ENCODE data around the gene SH3GL3.
A peak's percentile ranks its signal among the peaks of the same experiment; 100 is the strongest.

SH3GL3 gene

GRCh38 chr15:83446904-83447709 lies at the start of gene SH3GL3:
Gene SH3GL3 (plus strand): TSS chr15:83447341. CDS start chr15:83447534, 193 bp downstream.
- DNase-seq, result peak; percentile 75
- in situ Hi-C loops (cut with HindIII; ENCODE audit: low pct_ligation_motif_present, low pct_unique_long_range_greater_than_20kb, low sequenced_read_pairs), result no loop called here

GRCh38 chr15:83398626-83399025 lies 48.5 kb upstream of the SH3GL3 start:
- in situ Hi-C loops (cut with HindIII; ENCODE audit: low pct_ligation_motif_present, low pct_unique_long_range_greater_than_20kb, low sequenced_read_pairs), result no loop called here

GRCh38 chr15:83404121-83404520 lies 43.0 kb upstream of the SH3GL3 start:
- DNase-seq, result no peak
- in situ Hi-C loops (cut with HindIII; ENCODE audit: low pct_ligation_motif_present, low pct_unique_long_range_greater_than_20kb, low sequenced_read_pairs), result no loop called here

More at GRCh38 chr15:83398626-83399025, 48.5 kb upstream of the SH3GL3 start:
- DNase-seq, result peak; percentile 7

- no peak for DNase-seq
- in situ Hi-C loops (cut with HindIII; ENCODE audit: low pct_ligation_motif_present, low pct_unique_long_range_greater_than_20kb, low sequenced_read_pairs), result no loop called here
Observed at GRCh38 chr15:83410532-83410931, 36.6 kb upstream of the SH3GL3 start.

- no peak for DNase-seq
- in situ Hi-C loops (cut with HindIII; ENCODE audit: low pct_ligation_motif_present, low pct_unique_long_range_greater_than_20kb, low sequenced_read_pairs), result no loop called here
Observed at GRCh38 chr15:83413054-83413719, 34.0 kb upstream of the SH3GL3 start.

GRCh38 chr15:83422081-83422480 lies 25.1 kb upstream of the SH3GL3 start:
- no peak for DNase-seq
- in situ Hi-C loops (cut with HindIII; ENCODE audit: low pct_ligation_motif_present, low pct_unique_long_range_greater_than_20kb, low sequenced_read_pairs), result no loop called here

- in situ Hi-C loops (cut with HindIII; ENCODE audit: low pct_ligation_motif_present, low pct_unique_long_range_greater_than_20kb, low sequenced_read_pairs), result no loop called here
- no peak for DNase-seq
Observed at GRCh38 chr15:83422541-83422940, 24.6 kb upstream of the SH3GL3 start.

- DNase-seq, result no peak
- in situ Hi-C loops (cut with HindIII; ENCODE audit: low pct_ligation_motif_present, low pct_unique_long_range_greater_than_20kb, low sequenced_read_pairs), result no loop called here
Observed at GRCh38 chr15:83424101-83424500, 23.0 kb upstream of the SH3GL3 start.

- in situ Hi-C loops (cut with HindIII; ENCODE audit: low pct_ligation_motif_present, low pct_unique_long_range_greater_than_20kb, low sequenced_read_pairs), result no loop called here
- DNase-seq, result no peak
Observed at GRCh38 chr15:83430441-83430840, 16.7 kb upstream of the SH3GL3 start.

- in situ Hi-C loops (cut with HindIII; ENCODE audit: low pct_ligation_motif_present, low pct_unique_long_range_greater_than_20kb, low sequenced_read_pairs), result no loop called here
- no peak for DNase-seq
Observed at GRCh38 chr15:83431521-83431920, 15.6 kb upstream of the SH3GL3 start.

GRCh38 chr15:83435202-83435601 lies 11.9 kb upstream of the SH3GL3 start:
- in situ Hi-C loops (cut with HindIII; ENCODE audit: low pct_ligation_motif_present, low pct_unique_long_range_greater_than_20kb, low sequenced_read_pairs), result no loop called here
- DNase-seq, result no peak

GRCh38 chr15:83435782-83436181 lies 11.4 kb upstream of the SH3GL3 start:
- in situ Hi-C loops (cut with HindIII; ENCODE audit: low pct_ligation_motif_present, low pct_unique_long_range_greater_than_20kb, low sequenced_read_pairs), result no loop called here
- DNase-seq, result no peak

GRCh38 chr15:83436513-83437158 lies 10.5 kb upstream of the SH3GL3 start:
- in situ Hi-C loops (cut with HindIII; ENCODE audit: low pct_ligation_motif_present, low pct_unique_long_range_greater_than_20kb, low sequenced_read_pairs), result no loop called here

GRCh38 chr15:83443076-83443847 lies 3.9 kb upstream of the SH3GL3 start:
- no peak for DNase-seq
- in situ Hi-C loops (cut with HindIII; ENCODE audit: low pct_ligation_motif_present, low pct_unique_long_range_greater_than_20kb, low sequenced_read_pairs), result no loop called here

More at GRCh38 chr15:83436513-83437158, 10.5 kb upstream of the SH3GL3 start:
- peak; percentile 62 for DNase-seq

- in situ Hi-C loops (cut with HindIII; ENCODE audit: low pct_ligation_motif_present, low pct_unique_long_range_greater_than_20kb, low sequenced_read_pairs), result no loop called here
- DNase-seq, result no peak
Observed at GRCh38 chr15:83444936-83445335, 2.2 kb upstream of the SH3GL3 start.

- in situ Hi-C loops (cut with HindIII; ENCODE audit: low pct_ligation_motif_present, low pct_unique_long_range_greater_than_20kb, low sequenced_read_pairs), result no loop called here
- no peak for DNase-seq
Observed at GRCh38 chr15:83445643-83446042, 1.5 kb upstream of the SH3GL3 start.

- no peak for DNase-seq
- in situ Hi-C loops (cut with HindIII; ENCODE audit: low pct_ligation_motif_present, low pct_unique_long_range_greater_than_20kb, low sequenced_read_pairs), result no loop called here
Observed at GRCh38 chr15:83446417-83446816, 724 bp upstream of the SH3GL3 start.

- no peak for DNase-seq
- in situ Hi-C loops (cut with HindIII; ENCODE audit: low pct_ligation_motif_present, low pct_unique_long_range_greater_than_20kb, low sequenced_read_pairs), result no loop called here
Observed at GRCh38 chr15:83449250-83449671, 2.1 kb downstream of the SH3GL3 start.
